ENCODE results near the gene LHFPL3.

DNA sequence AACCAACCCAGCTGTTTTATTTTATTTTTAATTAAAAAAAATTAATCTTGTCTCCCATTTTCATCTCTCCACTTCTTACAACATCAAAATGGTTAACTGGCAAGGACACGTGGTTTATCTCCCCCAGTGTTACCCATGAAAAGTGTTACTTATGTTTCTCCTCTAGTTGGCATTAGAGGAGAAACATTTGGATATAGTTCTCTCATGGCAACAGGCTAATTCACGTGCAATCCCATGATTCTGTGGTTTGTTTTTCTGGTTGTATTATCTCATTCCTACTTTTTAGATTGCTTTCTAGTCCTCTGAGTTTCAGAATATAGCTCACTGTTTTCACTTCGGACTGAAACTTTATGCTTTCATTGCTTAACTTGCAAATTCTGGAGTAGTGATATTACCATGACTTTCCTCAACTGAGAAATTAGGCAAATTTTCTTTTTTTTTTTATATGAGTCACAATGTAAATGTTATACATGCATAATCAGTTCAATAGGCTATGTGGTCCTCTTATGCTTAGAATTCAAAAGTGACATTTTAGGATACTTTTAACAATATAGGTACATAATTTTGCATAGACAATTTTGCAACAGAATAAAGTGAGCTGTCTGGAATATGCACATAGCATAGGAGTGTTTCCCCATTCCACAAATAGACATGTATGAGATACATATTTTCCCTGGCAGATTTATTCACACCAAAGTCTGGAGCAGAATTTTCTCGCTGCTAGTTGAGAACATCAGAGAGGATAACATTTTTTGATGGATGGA lies 43.0 kb downstream of the LHFPL3 start:
- TF ChIP-seq TAF1 (IDR thresholded peaks at IDR 0.05; ENCODE audit: low read depth) (no peak), EP300 (conservative IDR thresholded peaks at IDR 0.05; ENCODE audit: poor library complexity, severe bottlenecking) (no peak), EZH2 (IDR thresholded peaks at IDR 0.05; ENCODE audit: borderline replicate concordance, insufficient read depth, low read length, poor library complexity, severe bottlenecking) (no peak)
- TF ChIP-seq, protein P1, sequence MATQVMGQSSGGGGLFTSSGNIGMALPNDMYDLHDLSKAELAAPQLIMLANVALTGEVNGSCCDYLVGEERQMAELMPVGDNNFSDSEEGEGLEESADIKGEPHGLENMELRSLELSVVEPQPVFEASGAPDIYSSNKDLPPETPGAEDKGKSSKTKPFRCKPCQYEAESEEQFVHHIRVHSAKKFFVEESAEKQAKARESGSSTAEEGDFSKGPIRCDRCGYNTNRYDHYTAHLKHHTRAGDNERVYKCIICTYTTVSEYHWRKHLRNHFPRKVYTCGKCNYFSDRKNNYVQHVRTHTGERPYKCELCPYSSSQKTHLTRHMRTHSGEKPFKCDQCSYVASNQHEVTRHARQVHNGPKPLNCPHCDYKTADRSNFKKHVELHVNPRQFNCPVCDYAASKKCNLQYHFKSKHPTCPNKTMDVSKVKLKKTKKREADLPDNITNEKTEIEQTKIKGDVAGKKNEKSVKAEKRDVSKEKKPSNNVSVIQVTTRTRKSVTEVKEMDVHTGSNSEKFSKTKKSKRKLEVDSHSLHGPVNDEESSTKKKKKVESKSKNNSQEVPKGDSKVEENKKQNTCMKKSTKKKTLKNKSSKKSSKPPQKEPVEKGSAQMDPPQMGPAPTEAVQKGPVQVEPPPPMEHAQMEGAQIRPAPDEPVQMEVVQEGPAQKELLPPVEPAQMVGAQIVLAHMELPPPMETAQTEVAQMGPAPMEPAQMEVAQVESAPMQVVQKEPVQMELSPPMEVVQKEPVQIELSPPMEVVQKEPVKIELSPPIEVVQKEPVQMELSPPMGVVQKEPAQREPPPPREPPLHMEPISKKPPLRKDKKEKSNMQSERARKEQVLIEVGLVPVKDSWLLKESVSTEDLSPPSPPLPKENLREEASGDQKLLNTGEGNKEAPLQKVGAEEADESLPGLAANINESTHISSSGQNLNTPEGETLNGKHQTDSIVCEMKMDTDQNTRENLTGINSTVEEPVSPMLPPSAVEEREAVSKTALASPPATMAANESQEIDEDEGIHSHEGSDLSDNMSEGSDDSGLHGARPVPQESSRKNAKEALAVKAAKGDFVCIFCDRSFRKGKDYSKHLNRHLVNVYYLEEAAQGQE (IDR thresholded peaks at IDR 0.05; ENCODE audit: borderline replicate concordance): no peak
